ENCODE data around the gene PCDHB7. TPM values are rescaled to one million over a fixed set of nuclear protein-coding genes. Genes with fewer than 3 reads are reported as not detected.
"Not testable (repeated sequence)": the region's sequence is repeated elsewhere in the genome, so short reads cannot be mapped to it uniquely, and the experiment has no call there.

PCDHB7 gene
- total and polyA plus RNA-seq, 2 experiments from 2014 or later: 0.48 to 1.0 TPM

DNA sequence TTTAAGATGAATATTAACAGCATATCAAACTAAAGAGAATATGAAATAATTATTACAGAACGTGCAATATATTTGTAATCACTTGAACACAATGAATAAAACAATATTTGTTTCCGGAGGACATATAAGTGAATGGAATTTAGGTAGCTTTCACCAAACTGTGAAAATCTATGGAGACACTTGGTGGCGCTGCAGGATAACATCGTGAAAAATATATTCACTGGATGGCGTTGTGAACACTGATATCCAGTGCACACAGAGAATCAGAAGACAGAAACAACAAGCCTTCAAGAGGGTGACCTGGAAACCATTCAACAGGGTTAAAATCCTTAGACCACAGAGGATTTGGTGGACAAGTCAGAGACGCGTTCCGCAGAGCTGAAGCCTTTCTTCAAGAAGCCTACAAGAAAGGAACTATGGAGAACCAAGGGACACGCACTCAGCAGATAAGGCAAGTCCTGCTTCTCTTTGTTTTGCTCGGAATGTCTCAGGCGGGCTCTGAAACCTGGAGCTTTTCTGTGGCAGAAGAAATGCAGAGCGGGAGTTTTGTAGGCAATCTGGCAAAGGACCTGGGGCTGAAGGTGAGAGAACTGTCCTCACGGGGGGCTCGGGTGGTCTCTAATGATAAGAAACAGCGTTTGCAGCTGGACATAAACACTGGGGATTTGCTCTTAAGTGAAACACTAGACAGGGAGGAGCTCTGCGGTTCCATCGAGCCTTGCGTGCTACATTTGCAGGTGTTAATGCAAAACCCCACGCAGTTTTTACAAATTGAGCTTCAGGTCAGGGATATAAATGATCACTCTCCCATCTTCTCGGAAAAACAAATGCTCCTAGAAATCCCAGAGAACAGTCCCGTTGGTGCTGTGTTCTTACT, 27.2 kb downstream of the PCDHB7 start, which contains the start of gene PCDHB11:
TSS of gene PCDHB11 (plus strand) at position 269 of the 877 bp plus-strand sequence. CDS start at position 417, 148 bp downstream.
- ATAC-seq: peak; percentile 48; the same call in 2 of the 3 replicates

DNA sequence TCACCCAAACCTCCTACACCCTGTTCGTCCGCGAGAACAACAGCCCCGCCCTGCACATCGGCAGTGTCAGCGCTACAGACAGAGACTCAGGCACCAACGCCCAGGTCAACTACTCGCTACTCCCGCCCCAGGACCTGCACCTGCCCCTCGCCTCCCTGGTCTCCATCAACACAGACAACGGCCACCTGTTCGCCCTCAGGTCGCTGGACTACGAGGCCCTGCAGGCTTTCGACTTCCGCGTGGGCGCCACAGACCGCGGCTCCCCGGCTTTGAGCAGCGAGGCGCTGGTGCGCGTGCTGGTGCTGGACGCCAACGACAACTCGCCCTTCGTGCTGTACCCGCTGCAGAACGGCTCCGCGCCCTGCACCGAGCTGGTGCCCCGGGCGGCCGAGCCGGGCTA, 28.7 kb downstream of the PCDHB7 start:
- not testable (repeated sequence) for H3K27me3 Mint-ChIP-seq (ENCODE audit: insufficient read depth, low read depth, poor library complexity); H3K27ac ChIP-seq (ENCODE audit: low read depth); H3K4me2 ChIP-seq; H4K20me1 ChIP-seq (replicated peaks; ENCODE audit: insufficient read depth); H3K9me2 ChIP-seq (ENCODE audit: insufficient read depth); H3K27me3 ChIP-seq (ENCODE audit: insufficient read depth); H3K4me3 Mint-ChIP-seq; H3K36me3 ChIP-seq (ENCODE audit: insufficient read depth); ATAC-seq; H3K4me1 ChIP-seq (ENCODE audit: insufficient read depth); H2AFZ ChIP-seq; DNase-seq (ENCODE audit: low spot score); H3K79me2 ChIP-seq (replicated peaks; ENCODE audit: insufficient read depth); H3K4me1 Mint-ChIP-seq; H3F3A ChIP-seq (replicated peaks; ENCODE audit: low read depth); H3K4me3 ChIP-seq; H3K27ac Mint-ChIP-seq
- peaks cover 10% of the 10 kb centered on the region for H3K36me3 Mint-ChIP-seq (ENCODE audit: low read depth)
- H3K9me3 Mint-ChIP-seq: peaks cover 30% of the 10 kb centered on the region

More for the DNA sequence above, 27.2 kb downstream of the PCDHB7 start, which contains the start of gene PCDHB11:
- no peaks in the 10 kb centered on the region for H4K20me1 ChIP-seq (replicated peaks; ENCODE audit: insufficient read depth)
- H3K4me3 Mint-ChIP-seq: peak within 1 kb of the TSS; percentile 18; the same call in 2 of the 3 replicates
- no peaks in the 10 kb centered on the region for H3K4me1 ChIP-seq (ENCODE audit: insufficient read depth)
- H3K9me3 Mint-ChIP-seq: peaks cover 35% of the 10 kb centered on the region
- H3K4me1 Mint-ChIP-seq: 0 out of 3 replicates have a peak, but pooled peaks cover 2% of the 10 kb centered on the region
- no peak within 1 kb of the TSS for H3K4me2 ChIP-seq
- no peak within 1 kb of the TSS for H3K4me3 ChIP-seq
- H3K27ac Mint-ChIP-seq: peak within 1 kb of the TSS; percentile 53; the same call in 1 of the 2 replicates
- H3K9me2 ChIP-seq (ENCODE audit: insufficient read depth): no peaks in the 10 kb centered on the region
- H3K27ac ChIP-seq (ENCODE audit: low read depth): no peak within 1 kb of the TSS
- no peaks in the 10 kb centered on the region; the same call in 1 of the 2 replicates for H3K36me3 ChIP-seq (ENCODE audit: insufficient read depth)
- no peak for TF ChIP-seq EZH2phosphoT487 (IDR thresholded peaks at IDR 0.05; ENCODE audit: unreplicated experiment)
- TF ChIP-seq, protein P1, sequence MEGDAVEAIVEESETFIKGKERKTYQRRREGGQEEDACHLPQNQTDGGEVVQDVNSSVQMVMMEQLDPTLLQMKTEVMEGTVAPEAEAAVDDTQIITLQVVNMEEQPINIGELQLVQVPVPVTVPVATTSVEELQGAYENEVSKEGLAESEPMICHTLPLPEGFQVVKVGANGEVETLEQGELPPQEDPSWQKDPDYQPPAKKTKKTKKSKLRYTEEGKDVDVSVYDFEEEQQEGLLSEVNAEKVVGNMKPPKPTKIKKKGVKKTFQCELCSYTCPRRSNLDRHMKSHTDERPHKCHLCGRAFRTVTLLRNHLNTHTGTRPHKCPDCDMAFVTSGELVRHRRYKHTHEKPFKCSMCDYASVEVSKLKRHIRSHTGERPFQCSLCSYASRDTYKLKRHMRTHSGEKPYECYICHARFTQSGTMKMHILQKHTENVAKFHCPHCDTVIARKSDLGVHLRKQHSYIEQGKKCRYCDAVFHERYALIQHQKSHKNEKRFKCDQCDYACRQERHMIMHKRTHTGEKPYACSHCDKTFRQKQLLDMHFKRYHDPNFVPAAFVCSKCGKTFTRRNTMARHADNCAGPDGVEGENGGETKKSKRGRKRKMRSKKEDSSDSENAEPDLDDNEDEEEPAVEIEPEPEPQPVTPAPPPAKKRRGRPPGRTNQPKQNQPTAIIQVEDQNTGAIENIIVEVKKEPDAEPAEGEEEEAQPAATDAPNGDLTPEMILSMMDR (conservative IDR thresholded peaks at IDR 0.05; ENCODE audit: low read depth in 2 of 2): peak; percentile 79 to 88
- H3K79me2 ChIP-seq (replicated peaks; ENCODE audit: insufficient read depth): no peaks in the 10 kb centered on the region
- no peaks in the 10 kb centered on the region for H3K27me3 Mint-ChIP-seq (ENCODE audit: insufficient read depth, low read depth, poor library complexity)
- peak within 1 kb of the TSS; percentile 67; the same call in 1 of the 2 replicates for H2AFZ ChIP-seq
- H3F3A ChIP-seq (replicated peaks; ENCODE audit: low read depth): no peaks in the 10 kb centered on the region
- peak; percentile 72 for DNase-seq (ENCODE audit: low spot score)
- H3K27me3 ChIP-seq (ENCODE audit: insufficient read depth): no peaks in the 10 kb centered on the region
- peaks cover 15% of the 10 kb centered on the region for H3K36me3 Mint-ChIP-seq (ENCODE audit: low read depth)

DNA sequence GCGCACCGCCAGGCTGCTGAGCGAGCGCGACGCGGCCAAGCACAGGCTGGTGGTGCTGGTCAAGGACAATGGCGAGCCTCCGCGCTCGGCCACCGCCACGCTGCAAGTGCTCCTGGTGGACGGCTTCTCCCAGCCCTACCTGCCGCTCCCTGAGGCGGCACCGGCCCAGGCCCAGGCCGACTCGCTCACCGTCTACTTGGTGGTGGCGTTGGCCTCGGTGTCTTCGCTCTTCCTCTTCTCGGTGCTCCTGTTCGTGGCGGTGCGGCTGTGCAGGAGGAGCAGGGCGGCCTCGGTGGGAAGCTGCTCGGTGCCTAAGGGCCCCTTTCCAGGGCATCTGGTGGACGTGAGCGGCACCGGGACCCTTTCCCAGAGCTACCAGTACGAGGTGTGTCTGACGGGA, 29.2 kb downstream of the PCDHB7 start:
- H3K27me3 Mint-ChIP-seq (ENCODE audit: insufficient read depth, low read depth, poor library complexity); H3K9me2 ChIP-seq (ENCODE audit: insufficient read depth); H3K36me3 Mint-ChIP-seq (ENCODE audit: low read depth); H3K4me3 Mint-ChIP-seq; H3K4me1 ChIP-seq (ENCODE audit: insufficient read depth); H3K27ac Mint-ChIP-seq; H3K36me3 ChIP-seq (ENCODE audit: insufficient read depth); H3K79me2 ChIP-seq (replicated peaks; ENCODE audit: insufficient read depth); H3K27me3 ChIP-seq (ENCODE audit: insufficient read depth); H2AFZ ChIP-seq; H3K4me3 ChIP-seq; DNase-seq (ENCODE audit: low spot score); H3F3A ChIP-seq (replicated peaks; ENCODE audit: low read depth); H4K20me1 ChIP-seq (replicated peaks; ENCODE audit: insufficient read depth); H3K27ac ChIP-seq (ENCODE audit: low read depth); ATAC-seq; H3K4me1 Mint-ChIP-seq; H3K4me2 ChIP-seq: not testable (repeated sequence)
- H3K9me3 Mint-ChIP-seq: peaks cover 25% of the 10 kb centered on the region
